Dedifferentiated amniotic fluid mesenchymal stem cell (primary cell): ENCODE data around the gene POTEH.
"Not testable (repeated sequence)": the region's sequence is repeated elsewhere in the genome, so short reads cannot be mapped to it uniquely, and the experiment has no call there.

Experiments
- DNase-seq: peaks from one replicate; pipeline ENCODE4 v3.0.0-alpha.2; 2016; ENCODE audit errors: extremely low spot score

Gene POTEH

GRCh38 chr22:15738157-15738908 is 48.5 kb downstream of the POTEH start:
- DNase-seq = not testable (repeated sequence)

DNA sequence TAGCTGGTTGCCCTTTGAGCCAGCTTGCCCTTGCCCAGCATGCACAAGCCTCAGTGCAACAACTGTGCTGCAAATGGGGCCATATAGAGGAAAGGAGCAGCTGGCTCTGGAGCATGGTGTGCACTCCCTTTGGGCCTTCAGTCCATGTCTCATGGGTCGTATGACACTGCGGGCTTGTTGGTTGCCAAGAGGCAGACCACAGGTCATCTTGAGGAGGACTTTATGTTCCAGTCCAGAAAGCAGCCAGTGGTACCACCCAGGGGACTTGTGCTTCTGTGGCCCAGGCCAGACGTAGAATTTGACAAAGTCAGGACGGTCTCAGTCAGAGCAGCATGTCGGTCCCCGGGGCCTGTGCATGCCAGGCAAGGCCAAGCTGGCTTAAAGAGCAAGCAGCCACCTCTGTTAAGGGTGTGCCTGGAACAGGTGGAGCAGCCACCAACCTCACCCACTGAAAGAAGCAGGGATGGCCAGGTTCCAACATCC is 49.1 kb downstream of the POTEH start:
- not testable (repeated sequence) for DNase-seq

GRCh38 chr22:15747636-15748323 is 58.0 kb downstream of the POTEH start:
- not testable (repeated sequence) for DNase-seq

GRCh38 chr22:15749181-15749970 is 59.5 kb downstream of the POTEH start:
- peak; percentile 9 for DNase-seq

GRCh38 chr22:15759443-15760097 is 69.7 kb downstream of the POTEH start:
- DNase-seq = not testable (repeated sequence)

GRCh38 chr22:15760388-15761150 is 70.7 kb downstream of the POTEH start:
- DNase-seq = not testable (repeated sequence)

- DNase-seq = not testable (repeated sequence)
Observed at GRCh38 chr22:15761151-15761777, 71.4 kb downstream of the POTEH start.

- not testable (repeated sequence) for DNase-seq
Observed at GRCh38 chr22:15763559-15763958, 73.7 kb downstream of the POTEH start.
